Measurements from ENCODE around the gene LRRC8D. TPM values are rescaled to one million over a fixed set of nuclear protein-coding genes. Genes with fewer than 3 reads are reported as not detected.

Gene LRRC8D
- total and polyA plus RNA-seq, 2 experiments from 2014 or later = 23.6 to 48.8 TPM

DNA sequence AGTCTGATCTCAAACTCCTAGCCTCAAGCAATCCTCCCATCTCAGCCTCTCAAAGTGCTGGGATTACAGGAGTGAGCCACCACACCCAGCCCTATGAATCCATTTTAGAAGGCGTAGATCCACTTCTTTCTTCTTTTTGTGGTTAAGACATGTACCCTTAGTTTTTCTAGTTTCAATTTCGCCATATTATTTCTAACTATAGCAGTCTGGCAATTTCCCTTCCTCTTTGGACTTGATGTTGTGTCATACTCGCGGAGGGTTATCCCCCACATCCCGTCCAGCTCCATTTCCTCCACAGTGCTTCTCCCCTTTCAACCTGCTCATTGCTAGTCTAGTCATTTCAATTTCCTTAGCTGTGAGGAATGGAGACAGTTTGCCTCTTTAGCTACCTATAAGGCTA, 5.2 kb upstream of the LRRC8D start:
- no peaks in the 10 kb centered on the region; the same call in 2 of the 3 replicates for H3K9me3 Mint-ChIP-seq
- H3K4me3 Mint-ChIP-seq = no peak overlapping the region
- ATAC-seq (no peak), DNase-seq (ENCODE audit: low spot score) (no peak)
- peaks cover 7% of the 10 kb centered on the region for H3K27me3 Mint-ChIP-seq (ENCODE audit: insufficient read depth, low read depth, poor library complexity)
- Histone ChIP-seq H3K27ac (ENCODE audit: low read depth) (no peak overlapping the region), H4K20me1 (replicated peaks; ENCODE audit: insufficient read depth) (no peaks in the 10 kb centered on the region), H3K9me2 (ENCODE audit: insufficient read depth) (no peaks in the 10 kb centered on the region), H3K4me2 (no peak overlapping the region), H3F3A (replicated peaks; ENCODE audit: low read depth) (0 out of 2 replicates have a peak, but pooled peaks cover 5% of the 10 kb centered on the region), H3K79me2 (replicated peaks; ENCODE audit: insufficient read depth) (peaks cover 22% of the 10 kb centered on the region), H3K4me1 (ENCODE audit: insufficient read depth) (peaks cover 8% of the 10 kb centered on the region), H2AFZ (no peak overlapping the region), H3K36me3 (ENCODE audit: insufficient read depth) (no peaks in the 10 kb centered on the region), H3K4me3 (no peak overlapping the region), H3K27me3 (ENCODE audit: insufficient read depth) (0 out of 2 replicates have a peak, but pooled peaks cover 5% of the 10 kb centered on the region)
- peaks cover 19% of the 10 kb centered on the region for H3K4me1 Mint-ChIP-seq
- H3K36me3 Mint-ChIP-seq (ENCODE audit: low read depth) = peaks cover 4% of the 10 kb centered on the region; the same call in 1 of the 3 replicates
- H3K27ac Mint-ChIP-seq = no peak overlapping the region
- no peak for TF ChIP-seq POLR2AphosphoS5 (IDR thresholded peaks at IDR 0.05; ENCODE audit: low read depth)
- TF ChIP-seq EZH2phosphoT487 (IDR thresholded peaks at IDR 0.05; ENCODE audit: unreplicated experiment) = no peak
- no peak for TF ChIP-seq EZH2 (IDR thresholded peaks at IDR 0.05; ENCODE audit: low read depth, unreplicated experiment)
- TF ChIP-seq, protein P1, sequence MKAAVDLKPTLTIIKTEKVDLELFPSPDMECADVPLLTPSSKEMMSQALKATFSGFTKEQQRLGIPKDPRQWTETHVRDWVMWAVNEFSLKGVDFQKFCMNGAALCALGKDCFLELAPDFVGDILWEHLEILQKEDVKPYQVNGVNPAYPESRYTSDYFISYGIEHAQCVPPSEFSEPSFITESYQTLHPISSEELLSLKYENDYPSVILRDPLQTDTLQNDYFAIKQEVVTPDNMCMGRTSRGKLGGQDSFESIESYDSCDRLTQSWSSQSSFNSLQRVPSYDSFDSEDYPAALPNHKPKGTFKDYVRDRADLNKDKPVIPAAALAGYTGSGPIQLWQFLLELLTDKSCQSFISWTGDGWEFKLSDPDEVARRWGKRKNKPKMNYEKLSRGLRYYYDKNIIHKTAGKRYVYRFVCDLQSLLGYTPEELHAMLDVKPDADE (IDR thresholded peaks at IDR 0.05) = no peak
- TF ChIP-seq, protein P2, sequence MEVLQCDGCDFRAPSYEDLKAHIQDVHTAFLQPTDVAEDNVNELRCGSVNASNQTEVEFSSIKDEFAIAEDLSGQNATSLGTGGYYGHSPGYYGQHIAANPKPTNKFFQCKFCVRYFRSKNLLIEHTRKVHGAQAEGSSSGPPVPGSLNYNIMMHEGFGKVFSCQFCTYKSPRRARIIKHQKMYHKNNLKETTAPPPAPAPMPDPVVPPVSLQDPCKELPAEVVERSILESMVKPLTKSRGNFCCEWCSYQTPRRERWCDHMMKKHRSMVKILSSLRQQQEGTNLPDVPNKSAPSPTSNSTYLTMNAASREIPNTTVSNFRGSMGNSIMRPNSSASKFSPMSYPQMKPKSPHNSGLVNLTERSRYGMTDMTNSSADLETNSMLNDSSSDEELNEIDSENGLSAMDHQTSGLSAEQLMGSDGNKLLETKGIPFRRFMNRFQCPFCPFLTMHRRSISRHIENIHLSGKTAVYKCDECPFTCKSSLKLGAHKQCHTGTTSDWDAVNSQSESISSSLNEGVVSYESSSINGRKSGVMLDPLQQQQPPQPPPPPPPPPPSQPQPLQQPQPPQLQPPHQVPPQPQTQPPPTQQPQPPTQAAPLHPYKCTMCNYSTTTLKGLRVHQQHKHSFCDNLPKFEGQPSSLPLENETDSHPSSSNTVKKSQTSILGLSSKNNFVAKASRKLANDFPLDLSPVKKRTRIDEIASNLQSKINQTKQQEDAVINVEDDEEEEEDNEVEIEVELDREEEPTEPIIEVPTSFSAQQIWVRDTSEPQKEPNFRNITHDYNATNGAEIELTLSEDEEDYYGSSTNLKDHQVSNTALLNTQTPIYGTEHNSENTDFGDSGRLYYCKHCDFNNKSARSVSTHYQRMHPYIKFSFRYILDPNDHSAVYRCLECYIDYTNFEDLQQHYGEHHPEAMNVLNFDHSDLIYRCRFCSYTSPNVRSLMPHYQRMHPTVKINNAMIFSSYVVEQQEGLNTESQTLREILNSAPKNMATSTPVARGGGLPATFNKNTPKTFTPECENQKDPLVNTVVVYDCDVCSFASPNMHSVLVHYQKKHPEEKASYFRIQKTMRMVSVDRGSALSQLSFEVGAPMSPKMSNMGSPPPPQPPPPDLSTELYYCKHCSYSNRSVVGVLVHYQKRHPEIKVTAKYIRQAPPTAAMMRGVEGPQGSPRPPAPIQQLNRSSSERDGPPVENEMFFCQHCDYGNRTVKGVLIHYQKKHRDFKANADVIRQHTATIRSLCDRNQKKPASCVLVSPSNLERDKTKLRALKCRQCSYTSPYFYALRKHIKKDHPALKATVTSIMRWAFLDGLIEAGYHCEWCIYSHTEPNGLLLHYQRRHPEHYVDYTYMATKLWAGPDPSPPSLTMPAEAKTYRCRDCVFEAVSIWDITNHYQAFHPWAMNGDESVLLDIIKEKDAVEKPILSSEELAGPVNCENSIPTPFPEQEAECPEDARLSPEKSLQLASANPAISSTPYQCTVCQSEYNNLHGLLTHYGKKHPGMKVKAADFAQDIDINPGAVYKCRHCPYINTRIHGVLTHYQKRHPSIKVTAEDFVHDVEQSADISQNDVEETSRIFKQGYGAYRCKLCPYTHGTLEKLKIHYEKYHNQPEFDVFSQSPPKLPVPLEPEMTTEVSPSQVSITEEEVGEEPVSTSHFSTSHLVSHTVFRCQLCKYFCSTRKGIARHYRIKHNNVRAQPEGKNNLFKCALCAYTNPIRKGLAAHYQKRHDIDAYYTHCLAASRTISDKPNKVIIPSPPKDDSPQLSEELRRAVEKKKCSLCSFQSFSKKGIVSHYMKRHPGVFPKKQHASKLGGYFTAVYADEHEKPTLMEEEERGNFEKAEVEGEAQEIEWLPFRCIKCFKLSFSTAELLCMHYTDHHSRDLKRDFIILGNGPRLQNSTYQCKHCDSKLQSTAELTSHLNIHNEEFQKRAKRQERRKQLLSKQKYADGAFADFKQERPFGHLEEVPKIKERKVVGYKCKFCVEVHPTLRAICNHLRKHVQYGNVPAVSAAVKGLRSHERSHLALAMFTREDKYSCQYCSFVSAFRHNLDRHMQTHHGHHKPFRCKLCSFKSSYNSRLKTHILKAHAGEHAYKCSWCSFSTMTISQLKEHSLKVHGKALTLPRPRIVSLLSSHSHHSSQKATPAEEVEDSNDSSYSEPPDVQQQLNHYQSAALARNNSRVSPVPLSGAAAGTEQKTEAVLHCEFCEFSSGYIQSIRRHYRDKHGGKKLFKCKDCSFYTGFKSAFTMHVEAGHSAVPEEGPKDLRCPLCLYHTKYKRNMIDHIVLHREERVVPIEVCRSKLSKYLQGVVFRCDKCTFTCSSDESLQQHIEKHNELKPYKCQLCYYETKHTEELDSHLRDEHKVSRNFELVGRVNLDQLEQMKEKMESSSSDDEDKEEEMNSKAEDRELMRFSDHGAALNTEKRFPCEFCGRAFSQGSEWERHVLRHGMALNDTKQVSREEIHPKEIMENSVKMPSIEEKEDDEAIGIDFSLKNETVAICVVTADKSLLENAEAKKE (CRISPR knock-in tag; IDR thresholded peaks at IDR 0.05) = no peak
